ENCODE results near the gene POLR2L. TPM values are rescaled to one million over a fixed set of nuclear protein-coding genes. Genes with fewer than 3 reads are reported as not detected.

POLR2L gene
- total and polyA plus RNA-seq, 9 donors, result 4.9 to 89.3 (median 62.7) TPM

DNA sequence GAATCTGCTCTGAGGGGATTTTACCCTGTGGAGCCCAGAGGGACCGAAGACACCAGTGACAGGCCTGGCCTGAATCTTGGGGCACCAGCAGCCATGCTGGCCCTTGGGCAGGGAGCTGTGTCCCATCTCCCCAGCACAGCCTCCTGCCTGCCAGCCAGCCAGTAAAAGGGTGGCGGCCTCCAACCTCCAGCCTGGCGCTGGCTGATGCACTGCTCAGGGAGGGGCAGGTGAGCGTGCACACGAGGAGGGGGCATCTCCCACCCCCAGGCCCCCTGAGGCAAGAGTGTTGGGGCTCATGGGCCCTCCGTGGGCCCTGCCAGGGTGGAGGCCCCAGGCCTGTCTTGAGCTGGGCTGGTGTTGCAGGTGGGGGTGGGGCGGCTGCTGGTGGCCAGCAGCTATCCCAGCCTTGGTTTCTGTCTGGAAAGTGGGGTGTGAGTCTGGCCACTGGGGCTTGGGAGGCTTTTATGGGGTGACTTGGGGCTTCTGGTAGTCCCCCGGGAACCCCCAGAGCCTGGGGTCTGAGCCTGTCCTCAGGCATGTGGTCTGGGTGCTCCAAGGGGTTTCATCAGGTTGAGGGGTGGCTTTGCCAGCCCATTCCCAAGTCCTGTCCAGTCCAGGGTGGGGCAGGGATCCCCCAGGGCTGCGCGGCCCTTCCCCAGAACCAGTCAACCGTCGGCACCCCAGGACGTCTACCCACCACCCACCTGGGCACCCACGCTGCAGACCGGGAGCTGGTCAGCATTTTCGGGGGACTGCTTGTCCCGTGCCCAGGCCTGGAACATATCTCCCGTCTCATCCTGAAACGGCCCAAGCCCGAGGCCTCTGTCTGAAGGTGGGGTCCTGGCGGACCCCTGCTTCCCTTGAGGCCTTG, 18.1 kb upstream of the POLR2L start:
- WGBS, 3 donors, result 81 to 87% (median 84%) methylated on average over 16 to 21 of the region's 21 CpGs
- H3K36me3 ChIP-seq, result no peaks in the 10 kb centered on the region
- intact Hi-C loops (cut with DNase I), result no loop called here
- no peaks in the 10 kb centered on the region for H3K9me3 ChIP-seq
- no peak for TF ChIP-seq POLR2A (IDR thresholded peaks at IDR 0.05)
- TF ChIP-seq EP300 (IDR thresholded peaks at IDR 0.05), result no peak
- TF ChIP-seq, protein P1, sequence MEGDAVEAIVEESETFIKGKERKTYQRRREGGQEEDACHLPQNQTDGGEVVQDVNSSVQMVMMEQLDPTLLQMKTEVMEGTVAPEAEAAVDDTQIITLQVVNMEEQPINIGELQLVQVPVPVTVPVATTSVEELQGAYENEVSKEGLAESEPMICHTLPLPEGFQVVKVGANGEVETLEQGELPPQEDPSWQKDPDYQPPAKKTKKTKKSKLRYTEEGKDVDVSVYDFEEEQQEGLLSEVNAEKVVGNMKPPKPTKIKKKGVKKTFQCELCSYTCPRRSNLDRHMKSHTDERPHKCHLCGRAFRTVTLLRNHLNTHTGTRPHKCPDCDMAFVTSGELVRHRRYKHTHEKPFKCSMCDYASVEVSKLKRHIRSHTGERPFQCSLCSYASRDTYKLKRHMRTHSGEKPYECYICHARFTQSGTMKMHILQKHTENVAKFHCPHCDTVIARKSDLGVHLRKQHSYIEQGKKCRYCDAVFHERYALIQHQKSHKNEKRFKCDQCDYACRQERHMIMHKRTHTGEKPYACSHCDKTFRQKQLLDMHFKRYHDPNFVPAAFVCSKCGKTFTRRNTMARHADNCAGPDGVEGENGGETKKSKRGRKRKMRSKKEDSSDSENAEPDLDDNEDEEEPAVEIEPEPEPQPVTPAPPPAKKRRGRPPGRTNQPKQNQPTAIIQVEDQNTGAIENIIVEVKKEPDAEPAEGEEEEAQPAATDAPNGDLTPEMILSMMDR (IDR thresholded peaks at IDR 0.05), result no peak
- no peak for DNase-seq
- no peaks in the 10 kb centered on the region for H3K27me3 ChIP-seq
- peak overlapping the region; percentile 35 to 44 for H3K27ac ChIP-seq
- no peak overlapping the region for H3K4me3 ChIP-seq
- peaks cover 12% of the 10 kb centered on the region for H3K4me1 ChIP-seq (ENCODE audit: insufficient read depth)

DNA sequence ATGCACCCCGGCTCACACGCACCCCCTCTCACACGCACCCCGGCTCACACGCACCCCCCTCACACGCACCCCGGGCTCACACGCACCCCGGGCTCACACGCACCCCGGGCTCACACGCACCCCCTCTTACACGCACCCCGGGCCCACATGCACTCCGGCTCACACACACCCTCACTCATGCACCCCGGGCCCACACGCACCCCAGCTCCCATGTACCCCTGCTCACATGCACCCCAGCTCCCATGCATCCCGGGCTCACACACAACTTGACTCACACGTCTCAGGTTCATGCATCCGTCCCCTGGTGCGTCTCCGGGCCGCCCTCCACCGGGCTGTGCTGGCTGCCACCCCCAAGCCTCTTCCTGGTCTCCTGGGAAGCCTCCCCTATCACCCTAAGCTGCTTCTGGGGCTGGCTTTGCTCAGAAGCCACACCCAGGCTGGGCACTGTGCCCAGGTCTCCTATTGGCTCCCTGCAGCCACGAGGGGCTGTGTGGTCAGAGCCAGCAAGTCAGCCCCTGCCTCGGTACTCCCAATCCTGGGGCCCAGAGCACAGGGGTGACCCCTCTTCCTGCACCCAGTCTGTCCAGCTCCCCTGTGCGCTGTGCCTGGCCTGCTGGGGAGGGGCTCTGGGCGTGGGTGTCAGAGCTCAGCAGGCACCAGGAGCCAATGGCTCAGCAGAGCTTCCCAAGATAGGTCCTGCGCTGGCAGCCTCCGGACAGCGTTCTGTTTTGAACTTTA, 17.2 kb upstream of the POLR2L start:
- DNase-seq, result peak; percentile 87 to 95 (median 93)
- Histone ChIP-seq H3K4me1 (ENCODE audit: insufficient read depth) (peaks cover 12% of the 10 kb centered on the region), H3K27me3 (no peaks in the 10 kb centered on the region), H3K27ac (peak overlapping the region; percentile 35 to 44), H3K36me3 (no peaks in the 10 kb centered on the region), H3K4me3 (no peak overlapping the region), H3K9me3 (no peaks in the 10 kb centered on the region)
- WGBS, 3 donors, result 6 to 17% (median 8%) methylated on average over 16 to 31 of the region's 31 CpGs
- intact Hi-C loops (cut with DNase I), result loop anchor here in 2 of 4 donors (5.0 to 10.0 kb wide), 3 partner anchors 145 to 195 kb away; no protein-coding TSS in a partner anchor
- TF ChIP-seq EP300 (IDR thresholded peaks at IDR 0.05), result no peak

DNA sequence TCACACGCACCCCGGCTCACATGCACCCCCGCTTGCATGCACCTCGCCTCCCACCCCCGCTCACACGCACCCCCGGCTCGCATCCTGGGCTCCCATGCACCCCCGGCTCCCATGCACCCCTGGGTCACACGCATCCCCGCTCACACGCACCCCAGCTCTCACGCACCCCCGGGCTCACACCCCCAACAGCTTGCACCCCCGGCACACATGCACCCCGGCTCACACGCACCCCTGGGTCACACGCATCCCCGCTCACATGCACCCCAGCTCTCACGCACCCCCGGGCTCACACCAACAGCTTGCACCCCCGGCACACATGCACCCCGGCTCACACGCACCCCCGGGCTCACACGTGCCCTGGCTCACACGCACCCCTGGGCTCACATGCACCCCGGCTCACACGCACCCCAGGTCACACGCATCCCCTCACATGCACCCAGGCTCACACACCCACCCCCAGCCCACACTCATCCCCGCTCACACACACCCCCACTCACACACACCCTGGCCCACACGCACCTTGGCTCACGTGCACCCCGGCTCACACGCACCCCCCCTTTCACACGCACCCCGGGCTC, 16.5 kb upstream of the POLR2L start:
- Histone ChIP-seq H3K36me3 (no peaks in the 10 kb centered on the region), H3K4me3 (no peak overlapping the region), H3K27me3 (no peaks in the 10 kb centered on the region), H3K4me1 (ENCODE audit: insufficient read depth) (peaks cover 12% of the 10 kb centered on the region), H3K27ac (no peak overlapping the region), H3K9me3 (no peaks in the 10 kb centered on the region)
- DNase-seq, result no peak
- 45 to 62% (median 60%) methylated on average over 31 to 37 of the region's 37 CpGs for WGBS, 3 donors
- intact Hi-C loops (cut with DNase I), result loop anchor here in 2 of 4 donors (5.0 to 10.0 kb wide), 3 partner anchors 146 to 196 kb away; no protein-coding TSS in a partner anchor
- TF ChIP-seq, protein P1 (IDR thresholded peaks at IDR 0.05), result no peak
- TF ChIP-seq EP300 (IDR thresholded peaks at IDR 0.05) (no peak), POLR2A (IDR thresholded peaks at IDR 0.05) (no peak)

DNA sequence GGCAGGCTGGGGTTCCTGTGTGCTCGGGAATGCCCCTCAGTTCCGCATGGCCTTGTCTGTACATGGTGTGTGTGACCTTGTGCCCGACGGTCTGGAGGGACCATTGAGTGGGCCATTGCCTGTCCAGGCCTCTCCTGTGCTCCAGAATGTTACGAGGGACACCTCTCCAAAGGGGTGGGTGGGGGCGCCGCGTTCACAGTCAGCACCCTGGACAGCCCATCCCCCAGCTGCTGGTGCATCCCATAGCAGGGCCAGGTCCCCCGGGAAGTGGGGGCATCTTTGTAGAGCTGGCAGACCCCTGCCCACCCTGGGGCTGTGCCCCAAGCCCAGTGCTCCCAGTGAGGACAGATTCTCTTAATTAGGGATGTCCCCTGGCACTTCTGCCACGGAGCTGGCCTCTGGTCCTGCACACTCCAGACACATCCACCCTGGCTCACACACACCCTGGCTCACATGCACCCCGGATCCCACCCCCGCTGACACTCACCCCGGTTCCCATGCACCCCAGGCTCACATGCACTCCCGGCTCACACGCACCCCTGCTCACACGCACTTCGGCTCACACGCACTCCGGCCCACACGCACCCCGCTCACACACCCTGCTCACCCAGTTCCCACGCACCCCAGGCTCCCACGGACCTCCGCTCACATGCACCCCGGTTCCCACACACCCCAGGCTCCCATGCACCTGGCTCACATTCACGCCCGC, 15.9 kb upstream of the POLR2L start:
- intact Hi-C loops (cut with DNase I), result loop anchor here in 2 of 4 donors (5.0 to 10.0 kb wide), 3 partner anchors 147 to 197 kb away; no protein-coding TSS in a partner anchor
- Histone ChIP-seq H3K4me3 (no peak overlapping the region), H3K4me1 (ENCODE audit: insufficient read depth) (peaks cover 12% of the 10 kb centered on the region), H3K27ac (no peak overlapping the region), H3K9me3 (no peaks in the 10 kb centered on the region), H3K27me3 (no peaks in the 10 kb centered on the region), H3K36me3 (no peaks in the 10 kb centered on the region)
- WGBS, 3 donors, result 69 to 77% (median 72%) methylated on average over 27 of the region's 27 CpGs
- no peak for DNase-seq
- TF ChIP-seq, protein P1 (IDR thresholded peaks at IDR 0.05), result no peak

All from ovary (tissue), 9 donors.